Measurements from ENCODE around the gene RBM26.
"Not testable (repeated sequence)": the region's sequence is repeated elsewhere in the genome, so short reads cannot be mapped to it uniquely, and the experiment has no call there.

The RBM26 gene

DNA sequence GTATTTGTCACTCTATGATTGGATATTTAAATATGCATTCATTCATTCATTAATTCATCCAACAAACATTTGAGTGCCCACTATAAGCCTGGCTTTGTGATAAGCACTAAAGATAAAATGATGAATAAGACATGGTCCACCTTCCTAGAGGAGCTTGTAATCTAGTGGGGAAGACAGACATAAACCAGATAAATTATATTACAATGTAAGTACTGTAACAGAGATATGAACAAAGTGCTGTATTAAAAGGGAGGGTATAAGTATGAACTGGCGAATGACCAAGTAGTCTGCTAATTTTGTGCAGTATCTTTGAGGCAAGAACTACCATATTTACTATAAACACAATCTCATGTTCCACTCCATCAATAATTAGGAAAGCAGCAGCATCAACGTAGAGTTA, 88.2 kb downstream of the RBM26 start:
- no peak for DNase-seq

DNA sequence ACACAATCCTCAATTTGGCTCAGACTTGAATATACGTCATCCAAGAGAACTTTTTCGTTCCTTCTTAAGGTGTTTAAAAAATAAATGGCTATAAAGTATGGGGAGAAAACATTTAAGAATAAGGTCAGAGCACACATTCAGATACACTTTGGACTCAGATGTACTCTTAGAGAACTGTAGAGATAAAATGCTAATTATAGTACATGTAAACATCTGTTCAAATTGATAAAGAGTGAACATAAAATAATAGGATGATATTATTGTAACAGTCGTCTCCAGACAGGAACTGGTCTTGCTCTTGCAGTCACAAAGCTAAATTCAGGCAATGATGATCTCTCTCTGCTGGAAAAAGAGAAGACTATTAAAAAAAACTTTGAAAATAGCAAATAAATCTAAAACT, 91.4 kb downstream of the RBM26 start:
- no peak for DNase-seq

DNA sequence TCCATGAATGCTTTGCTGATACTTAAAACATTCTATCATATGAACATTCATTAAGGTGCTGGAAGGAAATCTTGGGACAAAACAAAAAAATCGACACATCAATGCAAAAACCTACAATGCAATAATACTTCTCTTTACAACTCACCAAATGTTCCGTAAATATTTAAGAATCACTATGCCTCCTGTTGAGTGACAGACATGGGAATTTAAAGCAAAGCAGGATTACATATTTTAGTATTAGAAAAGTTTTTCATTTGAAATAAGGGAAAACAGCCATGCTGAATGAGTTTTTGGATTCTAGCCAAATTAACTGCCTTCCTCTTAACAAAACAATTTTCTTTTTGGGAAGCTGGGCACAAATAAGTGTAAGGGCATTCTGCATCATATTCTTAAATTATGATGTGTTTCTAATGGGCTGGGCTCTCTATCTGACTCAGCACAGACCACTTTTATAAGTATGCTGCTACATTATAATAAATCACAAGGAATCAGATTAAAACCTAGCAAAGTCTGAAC, 93.7 kb downstream of the RBM26 start:
- no peak for DNase-seq

DNA sequence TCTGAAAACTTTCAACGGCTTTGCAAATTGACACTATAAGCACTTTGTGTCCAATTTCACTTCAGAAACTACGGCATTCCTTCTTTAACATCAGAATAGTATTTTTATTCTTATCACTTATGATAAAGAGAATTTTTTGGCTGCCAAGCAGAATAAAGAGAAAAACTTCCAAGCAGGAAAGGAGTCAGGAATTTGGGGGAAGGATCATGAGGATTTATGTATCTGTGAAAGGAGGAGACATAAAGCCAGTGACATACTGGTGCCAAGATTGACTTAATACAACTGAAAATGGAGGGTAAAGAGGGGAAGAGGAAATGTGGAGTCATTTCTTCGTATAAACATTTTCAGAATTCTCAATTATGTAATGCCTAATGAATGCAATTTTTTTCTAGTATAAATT, 94.7 kb downstream of the RBM26 start:
- DNase-seq, result no peak

DNA sequence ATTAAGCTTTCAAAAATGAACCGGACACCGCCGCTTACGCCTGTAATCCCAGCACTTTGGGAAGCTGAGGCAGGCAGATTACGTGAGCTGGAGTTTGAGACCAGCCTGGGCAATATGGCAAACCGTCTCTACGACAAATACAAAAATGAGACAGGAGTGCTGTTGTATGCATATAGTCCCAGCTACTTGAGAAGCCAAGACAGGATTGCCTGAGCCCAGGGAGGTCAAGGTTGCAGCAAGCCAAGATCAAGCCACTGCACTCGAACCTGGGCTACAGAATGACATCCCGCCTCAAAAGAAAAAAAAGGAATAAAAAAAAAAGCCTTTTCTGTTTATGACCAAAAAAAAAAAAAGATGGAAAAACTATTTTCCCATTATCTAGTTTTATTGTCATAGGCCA, 96.4 kb downstream of the RBM26 start:
- DNase-seq, result no peak

DNA sequence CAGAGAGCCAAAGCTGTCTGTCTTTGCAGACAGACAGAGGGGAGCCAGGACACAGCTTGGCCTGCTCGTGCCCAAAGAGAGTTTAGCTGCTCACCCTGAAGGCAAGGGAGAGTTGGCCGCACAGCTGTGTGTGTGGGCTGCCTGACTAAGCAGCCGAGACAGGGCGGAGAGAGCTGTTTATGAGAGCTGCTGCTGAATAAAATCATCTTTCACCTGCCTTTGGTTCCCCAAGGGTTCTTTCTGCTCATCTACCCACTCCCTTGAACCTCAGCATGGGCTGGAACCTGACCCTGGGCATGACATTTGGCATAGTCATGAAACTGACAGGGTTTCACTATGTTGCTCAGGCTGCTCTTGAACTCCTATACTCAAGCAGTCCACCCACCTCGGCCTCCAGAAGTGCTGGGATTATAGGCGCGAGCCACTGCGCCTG, 98.2 kb downstream of the RBM26 start:
- no peak for DNase-seq

DNA sequence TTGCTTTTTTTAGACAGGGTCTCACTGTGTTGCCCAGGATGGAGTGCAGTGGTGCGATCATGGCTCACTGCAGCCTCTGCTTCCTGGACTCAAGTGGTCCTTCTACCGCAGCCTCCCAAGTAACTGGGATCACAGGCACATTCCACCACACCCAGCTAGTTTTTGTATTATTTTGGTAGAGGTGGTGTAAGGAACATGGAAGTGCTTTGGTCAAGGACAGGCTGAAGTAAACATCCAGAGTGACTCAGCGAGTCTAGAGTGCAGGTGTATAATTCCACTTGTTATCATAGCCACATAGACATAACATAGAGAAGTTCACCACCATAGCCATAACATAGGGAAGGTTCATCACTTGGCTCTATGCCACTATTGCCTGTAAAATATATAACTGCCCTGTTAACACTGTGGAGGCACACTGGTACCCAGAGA, 98.6 kb downstream of the RBM26 start:
- no peak for DNase-seq

DNA sequence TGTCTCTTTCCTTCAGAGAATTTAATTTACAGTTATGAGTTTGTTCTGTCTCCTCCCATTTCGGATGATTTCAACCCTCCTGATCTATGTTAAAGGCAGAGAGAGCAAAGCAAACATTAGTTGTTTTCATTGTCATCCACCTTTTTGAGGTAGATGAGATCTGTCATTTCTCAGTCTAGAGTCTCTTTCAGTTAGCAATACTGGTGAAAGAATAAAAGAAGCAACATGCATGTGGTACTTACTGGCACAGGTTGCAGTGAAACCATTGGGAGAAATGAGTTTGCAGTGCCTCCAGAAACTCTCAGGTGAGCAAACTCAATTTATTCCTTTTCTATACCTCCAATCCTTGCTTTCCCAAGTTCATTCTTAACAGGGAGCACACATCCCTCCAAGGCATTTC, 99.4 kb downstream of the RBM26 start:
- no peak for DNase-seq

DNA sequence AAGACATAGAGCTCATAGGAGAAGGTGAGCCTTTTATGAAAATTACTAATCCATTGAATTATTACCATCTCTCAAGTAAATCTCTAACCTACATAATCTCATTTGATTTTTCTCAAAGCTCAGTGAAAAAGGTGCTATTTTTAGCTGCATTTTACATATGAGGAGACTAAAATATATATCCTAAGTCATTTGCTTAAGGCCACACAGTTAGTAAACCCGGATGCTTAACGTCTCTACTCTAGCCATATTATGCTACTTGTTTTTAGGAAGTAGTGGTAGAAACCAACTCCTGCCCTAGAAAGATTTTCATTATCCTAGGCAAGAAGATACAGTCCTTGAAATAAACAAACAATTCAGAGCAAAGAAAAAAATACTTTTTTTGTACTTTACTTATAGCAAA, 108.9 kb downstream of the RBM26 start:
- no peak for DNase-seq

DNA sequence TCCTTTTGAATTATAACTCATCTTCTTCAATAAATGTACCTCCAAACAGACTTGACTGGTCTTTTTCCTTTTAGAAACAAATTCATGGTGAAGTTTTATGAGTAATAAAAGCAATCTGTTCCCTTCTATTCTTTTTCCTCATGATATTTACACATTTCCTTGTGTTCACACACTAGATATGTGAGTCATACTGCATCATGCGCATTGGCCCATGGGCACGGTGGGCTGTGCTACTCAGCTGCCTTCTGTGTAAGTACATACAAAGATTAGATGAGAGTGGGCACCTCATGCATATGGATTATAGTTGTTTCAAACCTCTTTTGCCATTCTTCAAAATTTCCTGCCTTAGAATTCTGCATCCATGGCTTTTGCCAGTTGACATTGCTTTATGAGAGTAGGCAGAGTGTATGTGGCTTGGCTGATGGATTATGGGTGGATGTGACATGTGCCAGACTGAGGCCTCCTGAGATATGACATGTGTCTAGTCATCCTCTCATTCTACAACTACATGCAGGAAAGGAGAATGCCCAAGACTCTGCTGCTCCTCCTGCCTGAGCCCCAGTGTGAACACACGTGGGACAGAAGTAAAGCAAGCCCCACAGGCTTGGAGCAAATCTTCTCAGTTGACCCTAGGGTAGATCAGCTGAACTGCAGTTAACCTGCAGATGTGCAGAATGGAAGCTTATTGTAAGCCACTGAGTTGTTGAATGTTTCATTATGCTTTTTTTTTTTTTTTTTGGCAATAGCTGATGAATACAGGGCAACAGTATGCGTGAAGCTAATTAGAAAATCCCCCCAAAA, 109.9 kb downstream of the RBM26 start:
- DNase-seq, result no peak

DNA sequence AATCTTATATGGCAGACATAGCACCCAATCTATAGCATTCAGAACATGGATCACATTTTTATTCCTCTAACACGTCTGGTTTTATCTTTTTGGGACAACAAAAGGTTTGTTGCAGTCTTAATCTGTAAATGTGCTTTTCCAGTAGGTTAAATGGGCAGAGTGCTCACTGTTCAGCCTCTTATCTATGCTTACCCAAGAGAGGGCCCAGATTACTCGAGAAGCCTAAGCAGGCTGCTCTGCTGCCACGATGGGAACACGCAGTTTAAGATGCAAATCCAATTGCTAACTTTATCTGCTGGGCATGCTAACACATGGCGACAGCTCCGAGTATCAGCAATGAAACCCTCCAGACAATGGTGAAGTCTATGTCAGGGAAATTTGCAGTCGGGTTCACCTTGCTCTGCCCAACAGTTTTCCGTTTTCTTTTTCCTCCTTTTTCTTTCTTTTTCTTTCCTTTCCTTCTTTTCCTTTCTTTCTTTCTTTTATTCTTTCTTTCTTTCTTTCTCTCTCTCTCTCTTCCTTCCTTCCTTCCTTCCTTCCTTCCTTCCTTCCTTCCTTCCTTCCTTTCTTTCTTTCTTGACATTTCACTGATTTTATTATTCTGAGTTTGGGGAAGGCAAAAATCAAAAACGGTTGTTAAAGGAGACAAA, 115.3 kb downstream of the RBM26 start:
- no peak for DNase-seq

DNA sequence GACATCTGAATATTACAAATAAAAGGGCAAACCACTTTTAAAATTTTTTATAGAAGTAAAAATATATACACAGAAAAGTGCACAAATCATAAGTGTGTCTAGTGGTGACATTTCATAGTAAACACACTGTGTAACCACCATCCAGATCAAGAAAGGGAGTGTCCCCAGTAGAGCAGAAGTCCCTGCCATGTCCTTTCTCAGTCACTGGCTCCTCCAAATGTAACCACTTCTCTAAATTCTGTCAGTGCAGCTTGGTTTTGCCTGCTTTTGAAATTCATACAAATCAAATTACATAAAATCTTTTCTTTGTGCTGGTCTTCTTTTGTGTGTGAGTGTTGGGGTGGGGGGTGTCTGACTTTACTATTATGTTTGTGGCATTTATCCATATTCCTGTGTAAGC, 116.5 kb downstream of the RBM26 start:
- DNase-seq, result no peak

DNA sequence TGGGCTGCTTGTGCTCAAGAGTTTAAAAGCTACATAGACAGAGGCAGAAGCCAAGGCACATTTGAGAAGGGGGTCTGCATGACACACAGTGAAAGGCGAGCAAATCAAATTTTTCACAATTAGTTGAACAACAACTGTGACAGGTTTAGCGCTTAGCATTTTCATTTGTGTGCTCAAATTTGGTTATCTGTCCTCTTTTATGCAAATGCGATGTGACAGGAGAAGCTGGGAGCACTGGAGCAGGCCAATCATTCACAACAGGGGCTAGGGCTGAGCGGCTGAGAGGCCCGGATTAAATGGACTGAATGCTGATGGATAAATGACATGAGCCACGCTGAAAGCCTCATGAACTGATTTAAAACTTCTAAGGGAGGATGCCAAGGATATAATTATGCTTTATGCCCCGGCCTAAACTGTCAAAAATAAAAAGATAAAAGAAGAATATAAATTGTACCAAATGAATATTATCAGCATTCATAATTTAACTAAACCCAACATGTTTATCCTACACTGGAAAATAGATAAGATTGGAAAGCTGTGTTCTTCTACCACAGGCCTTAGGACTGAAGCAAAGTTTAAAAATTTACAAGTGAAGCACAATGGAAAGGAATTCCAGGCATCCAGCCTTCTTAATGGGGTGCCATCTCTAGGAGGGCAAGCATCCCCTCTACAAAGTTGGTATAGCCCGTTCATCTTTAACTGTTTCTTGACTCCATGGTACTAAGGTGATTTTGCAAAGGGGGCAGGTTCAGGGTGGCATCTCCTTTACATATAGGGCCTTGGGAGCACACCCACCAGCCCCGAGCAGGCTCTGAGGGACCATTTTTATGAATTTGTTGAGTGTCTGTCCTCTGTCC, 117.9 kb downstream of the RBM26 start:
- DNase-seq, result no peak

DNA sequence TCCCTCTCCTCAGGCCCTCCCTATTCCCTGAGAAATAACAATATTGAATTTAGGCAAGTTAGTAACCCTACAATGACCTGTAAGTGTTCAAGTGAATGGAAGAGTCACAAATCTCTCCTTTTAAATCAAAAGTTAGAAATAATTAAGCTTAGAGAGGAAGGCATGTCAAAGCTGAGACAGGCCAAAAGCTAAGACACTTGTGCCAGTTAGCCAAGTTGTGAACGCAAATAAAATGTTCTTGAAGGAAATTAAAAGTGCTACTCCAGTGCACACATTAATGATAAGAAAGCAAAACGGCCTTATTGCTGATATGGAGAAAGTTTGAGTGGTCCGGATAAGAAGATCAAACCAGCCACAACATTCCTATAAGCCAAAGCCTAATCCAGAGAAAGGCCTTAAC, 120.9 kb downstream of the RBM26 start:
- DNase-seq, result no peak

DNA sequence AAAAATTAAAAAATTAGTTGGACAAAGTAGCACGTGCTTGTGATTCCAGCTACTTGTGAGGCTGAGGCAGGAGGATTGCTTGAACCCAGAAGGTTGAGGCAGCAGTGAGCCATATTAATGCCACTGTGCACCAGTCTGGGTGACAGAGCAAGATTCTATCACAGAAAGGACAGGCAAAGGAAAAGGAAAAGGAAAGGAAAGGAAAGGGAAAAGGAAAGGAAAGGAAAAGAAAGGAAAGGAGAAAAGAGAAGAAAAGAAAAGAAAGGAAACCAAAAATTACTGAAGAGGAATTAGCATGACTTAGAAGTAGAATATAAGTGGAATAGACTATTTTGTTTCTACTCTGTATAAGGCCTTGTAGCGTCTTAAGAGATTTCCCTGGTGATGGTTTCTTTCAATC, 122.3 kb downstream of the RBM26 start:
- no peak for DNase-seq

DNA sequence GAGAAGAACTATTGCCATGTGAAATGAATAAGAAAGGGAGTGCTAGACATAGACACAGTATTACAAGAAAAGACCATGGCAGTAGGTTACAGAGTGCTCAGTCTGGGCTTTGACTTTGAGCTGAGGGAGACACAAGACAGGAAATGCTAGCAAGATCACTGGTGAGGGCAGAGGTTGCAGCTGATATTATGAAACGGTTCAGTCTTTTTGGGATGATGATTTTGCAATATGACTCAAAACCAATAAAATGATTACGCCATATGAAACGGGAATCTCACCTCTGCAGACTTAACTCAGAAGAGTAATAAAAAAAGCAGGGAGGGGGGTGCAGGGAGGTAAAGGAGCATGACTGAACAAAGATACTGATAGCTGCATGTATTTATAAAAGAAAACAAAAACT, 123.1 kb downstream of the RBM26 start:
- no peak for DNase-seq

DNA sequence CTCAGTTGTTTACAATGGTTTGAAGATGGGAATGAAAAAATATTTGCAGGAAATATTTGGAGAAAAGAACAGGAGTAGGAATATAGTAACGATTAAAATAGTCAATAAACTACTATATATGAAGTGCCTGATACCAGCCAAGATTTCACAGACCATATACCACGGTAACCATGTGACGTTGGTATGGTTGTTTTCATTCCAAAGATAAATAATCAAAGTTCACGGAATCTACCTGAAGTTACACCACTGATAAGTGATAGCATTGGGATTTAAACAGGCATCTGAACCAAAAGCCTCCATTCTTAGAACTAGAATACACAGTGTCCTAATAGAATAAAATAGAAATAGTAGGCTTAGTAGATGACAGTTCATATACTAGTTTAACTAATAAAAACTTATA, 123.5 kb downstream of the RBM26 start:
- DNase-seq, result no peak

DNA sequence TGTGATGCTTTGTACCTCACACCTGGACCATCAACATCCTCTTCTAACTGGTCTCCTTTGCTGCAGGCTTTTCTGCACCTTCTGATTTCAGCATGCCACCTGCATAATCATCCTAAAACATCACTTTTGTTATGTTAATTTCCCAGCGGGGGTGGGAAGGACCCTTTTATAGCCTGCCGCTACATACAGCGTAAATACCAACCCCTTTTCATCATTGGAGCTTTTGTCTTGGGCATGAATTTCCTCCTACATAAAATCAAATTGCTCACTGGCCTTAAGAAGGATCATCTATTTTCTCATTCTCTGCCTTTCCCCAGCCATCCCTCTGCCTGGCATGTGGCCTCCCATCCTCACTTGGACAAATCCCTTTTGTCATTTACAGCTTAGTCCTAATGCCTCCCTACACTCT, 124.7 kb downstream of the RBM26 start:
- DNase-seq, result no peak

DNA sequence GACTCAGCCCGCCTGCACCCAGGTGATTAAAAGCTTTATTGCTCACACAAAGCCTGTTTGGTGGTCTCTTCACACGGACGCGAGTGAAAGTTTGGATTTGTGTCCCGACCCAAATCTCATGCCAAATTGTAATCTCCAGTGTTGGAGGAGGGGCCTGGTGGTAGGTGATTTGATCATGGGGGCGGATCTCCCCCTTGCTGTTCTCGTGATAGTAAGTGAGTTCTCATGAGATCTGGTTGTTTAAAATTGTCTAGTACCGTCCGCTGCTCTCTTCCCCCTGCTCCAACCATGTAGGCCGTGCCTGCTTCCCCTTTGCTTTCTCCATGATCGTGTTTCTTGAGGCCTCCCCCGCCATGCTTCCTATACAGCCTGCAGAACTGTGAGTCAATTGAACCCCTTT, 126.3 kb downstream of the RBM26 start:
- not testable (repeated sequence) for DNase-seq

DNA sequence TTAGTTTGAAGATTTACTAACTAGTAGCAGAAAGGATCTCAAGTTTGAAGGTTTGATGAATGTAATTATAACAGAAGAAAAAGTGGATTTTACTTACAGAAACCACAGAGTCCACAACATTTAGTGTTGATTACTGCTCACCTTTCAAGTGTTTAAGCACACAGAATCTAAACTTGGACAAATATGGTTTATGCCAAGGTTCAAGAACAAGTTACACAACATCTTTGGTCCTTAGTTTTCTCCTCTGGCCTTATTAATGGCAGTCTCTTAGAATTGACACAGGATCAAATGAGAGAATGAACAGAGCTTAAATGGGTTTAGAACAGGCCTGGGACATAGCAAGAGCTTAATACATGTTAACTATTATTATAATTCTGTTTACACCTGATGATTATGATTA, 133.0 kb downstream of the RBM26 start:
- DNase-seq, result no peak

DNA sequence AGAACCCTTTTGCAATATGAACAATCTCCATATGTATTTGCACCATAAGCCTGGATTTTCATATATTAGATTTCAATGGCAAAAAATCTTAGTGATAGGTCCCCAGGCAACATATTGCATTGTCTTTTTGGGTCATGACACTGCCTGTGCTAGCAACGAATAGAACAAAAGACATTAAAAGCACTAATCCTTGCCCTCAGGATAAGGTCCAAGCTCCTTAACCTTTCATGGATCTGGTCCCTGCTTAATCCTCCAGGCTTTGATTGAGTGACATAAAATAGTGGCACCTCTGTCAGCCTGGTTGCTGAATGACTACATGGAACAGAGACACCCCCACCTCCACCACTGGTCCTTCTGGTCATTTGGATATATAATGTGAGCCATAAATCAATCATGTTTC, 134.4 kb downstream of the RBM26 start:
- DNase-seq, result no peak

DNA sequence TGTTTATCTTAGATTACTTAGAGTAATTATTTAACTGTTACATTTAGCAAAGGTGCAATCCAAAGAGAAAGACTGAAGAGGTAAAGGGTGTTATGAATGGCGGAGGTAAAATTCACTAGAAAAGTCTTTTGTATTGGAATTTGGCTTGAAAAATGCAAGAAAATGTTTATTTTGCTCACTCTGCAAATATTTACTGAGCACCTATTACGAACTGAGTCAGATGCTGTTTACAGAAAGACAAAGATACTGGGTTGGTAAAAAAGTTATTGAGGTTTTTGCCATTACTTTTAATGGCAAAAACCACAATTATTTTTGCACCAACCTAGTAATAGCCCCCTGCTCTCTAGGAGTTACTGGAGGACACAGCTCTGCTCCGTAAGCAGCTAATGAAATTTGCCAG, 135.2 kb downstream of the RBM26 start:
- no peak for DNase-seq

Data from femur (tissue), 1 donor.